Dedifferentiated amniotic fluid mesenchymal stem cell (primary cell): ENCODE data around the gene FCRLB.
"Not testable (repeated sequence)": the region's sequence is repeated elsewhere in the genome, so short reads cannot be mapped to it uniquely, and the experiment has no call there.

Source experiments
- DNase-seq: peaks from one replicate; pipeline ENCODE4 v3.0.0-alpha.2; 2016; ENCODE audit errors: extremely low spot score

FCRLB gene

GRCh38 chr1:161720956-161721737 is at the start of gene FCRLB:
FCRLB (plus strand) TSS chr1:161721544; CDS start chr1:161722673, 1,129 bp downstream.
- DNase-seq, result no peak

DNA sequence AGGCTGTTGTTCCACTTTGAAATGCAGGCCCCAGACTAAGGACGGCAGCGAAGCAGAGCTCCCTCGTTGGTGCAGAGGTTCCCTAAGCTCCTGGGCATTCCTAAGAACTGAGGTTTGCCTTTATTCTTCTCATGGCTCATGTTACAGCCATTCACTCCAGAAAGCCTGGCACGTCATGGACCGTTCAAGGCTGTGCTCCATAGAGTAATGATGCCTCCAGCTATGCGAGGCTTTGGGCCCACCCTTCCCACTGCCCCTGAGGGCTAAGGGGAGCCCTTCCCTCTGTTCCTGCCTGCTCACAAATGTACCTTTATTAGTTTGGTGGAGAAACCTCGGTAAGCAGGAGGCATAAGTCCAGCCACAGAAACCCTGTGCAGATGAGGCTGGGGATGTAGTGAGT is 47.9 kb upstream of the FCRLB start:
- peak; percentile 49 for DNase-seq

DNA sequence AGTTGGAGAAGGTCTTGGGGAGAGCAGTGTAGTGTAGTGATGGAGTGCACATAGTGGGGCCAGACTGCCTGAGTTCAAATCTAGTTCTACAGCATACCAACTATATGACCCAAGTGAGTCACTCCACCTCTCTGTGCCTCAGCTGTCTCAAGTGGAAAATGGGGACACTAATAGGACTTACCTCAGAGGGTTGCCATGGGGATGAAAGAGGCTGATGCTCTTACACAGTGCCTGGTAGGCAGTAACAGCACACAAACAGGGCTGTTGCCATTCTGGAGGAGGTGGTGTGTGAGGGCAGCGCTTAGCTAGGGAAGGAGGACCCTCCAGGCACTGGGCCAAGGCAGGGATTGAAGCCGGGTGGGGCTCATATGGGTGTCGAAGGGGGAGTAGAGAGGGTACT is 46.9 kb upstream of the FCRLB start:
- DNase-seq, result not testable (repeated sequence)

DNA sequence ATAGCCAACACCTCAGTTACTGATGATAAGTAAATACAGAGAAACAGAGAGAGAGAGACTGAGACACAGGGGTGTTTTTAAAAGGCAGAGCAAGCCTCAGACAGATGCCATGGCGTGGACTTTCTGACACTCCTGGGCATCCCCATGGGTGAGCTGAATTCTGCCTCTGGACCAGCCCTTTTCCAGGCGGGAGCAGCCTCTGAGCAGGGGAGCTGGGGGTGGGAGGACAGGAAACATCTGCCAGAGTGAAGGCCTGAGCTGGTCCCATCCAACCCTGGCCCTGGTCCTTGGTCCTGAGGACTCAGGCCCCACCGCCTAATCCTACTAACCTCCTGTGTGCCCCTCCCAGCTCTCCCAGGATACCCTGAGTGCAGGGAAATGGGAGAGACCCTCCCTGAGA is 46.4 kb upstream of the FCRLB start:
- not testable (repeated sequence) for DNase-seq

DNA sequence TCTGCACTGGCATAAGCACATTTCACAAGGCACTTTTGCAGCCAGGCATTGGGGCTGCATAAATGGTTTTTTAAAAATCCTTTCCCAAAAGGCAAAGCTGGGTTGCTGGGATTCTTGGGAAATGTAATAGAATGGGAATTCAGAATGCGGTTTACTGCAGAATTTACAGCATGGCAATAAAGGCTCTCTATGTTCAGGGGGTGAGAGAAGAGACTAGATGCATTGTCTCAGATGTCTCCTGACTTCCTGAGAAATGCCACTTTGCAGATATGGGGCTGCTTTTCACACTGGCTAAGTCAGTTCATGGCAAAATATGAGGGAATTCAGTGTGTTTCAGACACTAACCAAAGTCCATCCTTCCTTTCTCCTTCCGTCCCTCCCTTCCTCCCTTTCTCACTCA is 44.9 kb upstream of the FCRLB start:
- DNase-seq, result no peak

GRCh38 chr1:161676958-161677689 is 44.2 kb upstream of the FCRLB start:
- no peak for DNase-seq

- no peak for DNase-seq
Measured at GRCh38 chr1:161678500-161678899, 42.8 kb upstream of the FCRLB start.

DNA sequence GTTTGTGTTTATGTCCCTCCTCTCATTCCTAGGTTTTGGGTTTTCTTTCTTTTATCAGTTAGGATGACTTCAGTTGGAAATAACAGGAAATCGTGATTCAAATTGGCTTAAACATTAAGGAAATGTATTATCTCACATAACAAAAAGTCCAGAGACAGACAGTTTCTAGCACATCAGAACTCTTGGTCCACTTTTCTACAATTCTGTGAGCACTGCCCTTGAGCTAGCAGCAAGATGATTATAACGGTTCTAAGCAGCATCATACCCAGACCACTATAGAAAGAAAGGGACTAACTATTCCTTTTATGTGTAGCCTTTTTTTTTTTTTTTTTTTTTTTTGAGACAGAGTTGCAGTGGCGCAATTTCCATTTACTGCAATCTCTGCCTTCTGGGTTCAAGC is 39.5 kb upstream of the FCRLB start:
- no peak for DNase-seq

- no peak for DNase-seq
Measured at GRCh38 chr1:161688946-161689345, 32.4 kb upstream of the FCRLB start.

DNA sequence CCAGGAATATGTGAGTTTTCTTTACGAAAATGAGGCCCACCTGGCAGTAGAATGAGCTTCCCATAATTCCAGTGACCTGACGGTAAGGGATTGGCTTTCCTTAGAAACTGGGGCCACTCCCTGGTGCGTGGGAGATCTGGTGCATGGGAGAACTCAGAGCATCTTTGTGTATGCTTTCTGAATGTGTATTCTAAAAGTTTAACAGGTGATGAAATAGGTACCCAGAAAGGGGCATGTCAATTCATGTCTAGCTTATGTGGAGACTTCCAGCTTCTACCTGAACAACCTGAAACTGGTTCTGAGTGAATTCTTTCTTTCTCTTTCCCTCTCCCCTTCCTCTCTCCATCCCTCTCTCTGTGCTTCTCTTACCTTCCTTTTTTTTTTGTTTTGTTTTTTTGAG is 29.5 kb upstream of the FCRLB start:
- DNase-seq, result no peak

- not testable (repeated sequence) for DNase-seq
Measured at GRCh38 chr1:161693020-161693712, 28.2 kb upstream of the FCRLB start.

- not testable (repeated sequence) for DNase-seq
Measured at GRCh38 chr1:161698302-161698701, 23.0 kb upstream of the FCRLB start.

DNA sequence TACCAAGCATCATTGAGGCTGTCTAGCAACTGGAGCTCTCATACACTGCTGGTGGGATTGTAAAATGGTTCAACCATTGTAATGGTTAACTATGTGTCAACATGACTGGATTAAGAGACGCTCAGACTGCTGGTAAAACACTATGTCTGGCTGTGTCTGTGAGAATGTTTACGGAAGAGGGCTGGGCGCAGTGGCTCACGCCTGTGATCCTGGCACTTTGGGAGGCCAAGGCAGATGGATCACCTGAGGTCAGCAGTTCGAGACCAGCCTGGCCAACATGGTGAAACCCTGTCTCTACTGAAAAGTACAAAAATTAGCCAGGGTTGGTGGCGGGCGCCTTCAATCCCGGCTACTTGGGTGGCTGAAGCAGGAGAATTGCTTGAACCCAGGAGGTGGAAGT is 19.1 kb upstream of the FCRLB start:
- DNase-seq, result no peak

DNA sequence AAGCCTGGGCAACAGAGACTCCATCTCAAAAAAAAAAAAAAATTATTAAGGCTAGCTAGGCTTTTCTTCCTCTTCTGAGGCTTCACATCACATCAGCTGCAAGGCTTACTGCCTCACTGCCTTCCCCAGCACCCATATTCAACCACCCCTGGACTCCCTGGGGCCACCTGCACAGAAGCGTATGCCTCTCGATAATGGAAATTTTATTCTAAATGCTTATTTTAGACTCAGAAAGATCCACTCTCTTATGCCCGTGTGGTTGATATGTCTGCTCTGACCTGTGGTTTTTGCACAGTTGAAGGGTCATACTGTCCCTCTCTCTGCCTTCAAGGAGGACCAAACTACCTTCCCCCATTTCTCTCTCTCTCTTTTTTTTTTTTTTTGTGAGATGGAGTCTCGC is 15.8 kb upstream of the FCRLB start:
- no peak for DNase-seq

GRCh38 chr1:161706113-161706481 is 15.2 kb upstream of the FCRLB start:
- DNase-seq, result no peak

DNA sequence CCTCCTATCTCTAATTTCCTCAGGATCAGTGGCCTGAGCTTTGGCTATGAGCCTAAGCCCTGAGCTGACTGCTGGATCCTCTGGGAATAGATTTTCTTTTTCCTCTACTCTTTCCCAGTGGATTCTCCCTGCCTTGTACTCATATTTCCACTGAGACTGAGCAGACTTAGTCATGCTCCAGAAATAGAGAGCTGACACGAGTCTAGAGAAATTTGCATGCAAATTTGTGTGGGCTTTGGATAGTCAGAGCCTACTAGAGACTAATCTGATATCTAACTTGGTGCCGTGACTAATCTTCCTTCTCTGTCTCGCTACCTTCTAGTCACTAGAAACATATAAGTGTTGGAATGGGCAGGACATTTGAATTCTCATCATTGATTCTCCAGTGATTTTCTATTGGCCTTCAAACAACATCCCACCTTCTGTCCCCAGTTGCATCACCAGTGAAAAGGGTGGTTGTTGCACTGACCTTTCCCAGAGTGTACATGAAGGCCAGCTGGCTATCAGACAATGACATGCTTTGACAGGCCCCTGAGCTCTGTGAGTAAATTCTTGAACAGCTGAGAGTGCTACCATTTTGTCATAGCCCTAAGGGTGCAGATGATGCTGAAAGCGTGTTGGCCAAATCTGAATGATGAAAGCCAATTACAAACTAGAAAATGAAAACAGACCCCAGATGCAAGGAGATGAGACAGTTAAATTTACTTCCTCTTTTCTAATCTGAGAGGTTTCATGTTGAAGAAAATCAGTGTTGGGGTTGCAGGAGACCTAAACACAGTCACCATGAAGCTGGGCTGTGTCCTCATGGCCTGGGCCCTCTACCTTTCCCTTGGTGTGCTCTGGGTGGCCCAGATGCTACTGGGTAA is 14.6 kb upstream of the FCRLB start, which contains the start of gene FCRLA:
Gene FCRLA (plus strand): TSS at position 748 of the 866 bp plus-strand sequence. CDS start 36 bp downstream, at position 784.
- DNase-seq, result peak; percentile 88

- no peak for DNase-seq
Measured at GRCh38 chr1:161707503-161707902, 13.8 kb upstream of the FCRLB start.

DNA sequence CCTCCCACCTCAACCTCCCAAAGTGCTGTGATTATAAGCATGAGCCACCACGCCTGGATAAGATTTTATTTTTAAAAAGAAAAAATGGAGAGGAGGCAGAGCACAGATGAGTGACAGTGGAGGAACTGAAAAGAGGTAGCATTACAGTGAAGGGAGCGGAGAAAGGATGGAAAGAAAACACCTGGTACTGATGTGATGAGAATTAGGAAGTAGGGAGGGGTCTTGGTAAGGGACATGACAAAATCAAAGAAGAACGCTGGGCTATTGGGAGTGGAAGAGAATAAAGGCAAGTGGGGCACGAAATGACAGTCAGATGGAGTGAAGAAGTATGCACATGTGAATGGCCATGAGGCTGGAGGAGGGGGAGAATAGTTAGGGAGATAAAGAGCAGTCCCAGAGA is 12.0 kb upstream of the FCRLB start:
- DNase-seq, result no peak

- no peak for DNase-seq
Measured at GRCh38 chr1:161710560-161710959, 10.8 kb upstream of the FCRLB start.

DNA sequence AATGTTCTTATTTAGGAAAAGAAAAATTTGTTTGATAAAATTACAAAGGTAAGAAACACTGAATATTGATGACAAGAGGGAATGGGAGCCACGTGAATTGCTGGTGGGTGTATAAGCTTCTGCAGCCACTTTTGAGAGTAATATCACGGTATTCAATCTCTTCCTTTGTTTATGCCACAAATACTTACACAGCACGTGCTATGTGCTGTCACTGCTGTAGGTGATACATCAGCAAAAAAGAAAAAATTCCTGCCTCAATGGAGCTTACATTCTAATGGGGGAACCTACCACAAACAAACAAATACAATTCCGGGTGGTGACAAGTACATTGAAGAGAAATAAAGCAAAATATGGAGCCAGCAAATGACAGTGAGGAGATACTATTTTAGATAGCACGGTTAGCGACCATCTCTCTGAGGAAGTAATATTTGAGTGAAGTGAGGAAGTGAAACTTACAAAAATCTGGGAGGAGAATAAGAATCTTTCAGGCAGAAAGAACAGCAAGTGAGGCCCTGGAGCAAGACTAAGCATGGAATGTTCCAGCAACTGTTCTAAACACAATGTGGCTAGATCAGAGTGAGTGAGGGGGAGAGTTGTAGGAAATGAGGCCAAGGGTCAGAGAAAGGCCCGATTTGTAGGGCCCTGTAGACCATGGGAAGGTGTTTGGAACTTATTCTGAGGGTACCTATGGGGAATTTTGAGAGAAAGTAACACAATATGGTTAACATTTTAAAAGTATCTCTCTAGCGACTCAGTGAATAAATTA is 2.6 kb upstream of the FCRLB start:
- no peak for DNase-seq

DNA sequence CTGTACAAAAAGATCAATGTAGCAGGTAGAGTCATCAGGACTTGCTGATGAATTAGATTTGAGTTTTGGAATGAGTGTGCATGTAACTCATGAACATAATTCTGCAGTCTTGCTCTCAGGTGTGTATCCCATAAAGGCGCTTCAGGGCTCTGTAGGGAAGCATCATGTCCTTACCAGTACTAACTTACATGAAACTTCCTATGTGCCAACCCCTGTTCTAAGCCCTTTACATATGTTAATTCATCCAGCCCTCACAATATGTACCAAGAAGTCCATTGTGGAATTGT is 2.1 kb upstream of the FCRLB start:
- DNase-seq, result no peak
